Adrenal gland (tissue), 12 donors: ENCODE results near the gene MGRN1. TPM values are rescaled to one million over a fixed set of nuclear protein-coding genes. Genes with fewer than 3 reads are reported as not detected.
"Not testable (repeated sequence)": the region's sequence is repeated elsewhere in the genome, so short reads cannot be mapped to it uniquely, and the experiment has no call there.

ENCODE experiments used
- DNase-seq, 7 donors: peaks; one replicate each; pipeline ENCODE4 v3.0.0-alpha.2; 2019 to 2020
- H3K27ac ChIP-seq, 5 donors: fragments of 200-600 bp; sonication (generic) in 4 of 5; 1 replicate in 3 of 5; 2 replicates in 2 of 5; pipeline versions ENCODE4 v1.5.1 to v1.8.0; 2016 to 2020; ENCODE audit warnings: mild to moderate bottlenecking in 1 of 5
- H3K27me3 ChIP-seq: fragments of 200-600 bp; 2 replicates; pipeline ENCODE4 v1.8.0; 2021
- H3K36me3 ChIP-seq, 2 donors: fragments of 200-600 bp; replicated peaks in 1 of 2; 1 replicate in 1 of 2; 2 replicates in 1 of 2; pipeline versions ENCODE4 v1.5.1 to v1.8.0; 2018 to 2022
- H3K4me1 ChIP-seq, 2 donors: fragments of 200-600 bp; replicated peaks in 1 of 2; 1 replicate in 1 of 2; 2 replicates in 1 of 2; pipeline versions ENCODE4 v1.5.1 to v1.8.0; 2018 to 2021
- H3K4me3 ChIP-seq, 4 donors: fragments of 200-600 bp; sonication (generic) in 3 of 4; one replicate each; pipeline ENCODE4 v1.5.1; 2016 to 2018
- H3K9me3 ChIP-seq, 3 donors: fragments of 200-600 bp; sonication (generic) in 1 of 3; replicated peaks in 1 of 3; 1 replicate in 2 of 3; 2 replicates in 1 of 3; pipeline versions ENCODE4 v1.5.1 to v1.8.0; 2016 to 2021
- CTCF ChIP-seq, 6 experiments: fragments of 450-650 bp in 4 of 6; fragments of 200-600 bp in 2 of 6; sonication (generic) in 1 of 6; IDR thresholded peaks; 1 replicate in 5 of 6; 2 replicates in 1 of 6; pipeline versions ENCODE4 v1.5.1 to v1.8.0; 2016 to 2021; ENCODE audit warnings: antibody characterized with exemption in 6 of 6, mild to moderate bottlenecking in 2 of 6, moderate library complexity in 1 of 6
- POLR2A ChIP-seq, 2 donors: fragments of 450-650 bp; IDR thresholded peaks; one replicate each; pipeline ENCODE4 v1.6.1; 2017; ENCODE audit warnings: antibody characterized with exemption in 2 of 2, mild to moderate bottlenecking in 2 of 2, moderate library complexity in 1 of 2
- WGBS, 4 donors: extraction: QIAGEN DNeasy Blood & Tissue Kit in 2 of 4; methylation state at CpG; one replicate each; pipeline versions ENCODE4 v1.1.5 to v1.1.7; 2013 to 2017; 5-methylcytosine and 5-hydroxymethylcytosine counted together
- intact Hi-C, 2 donors: fragments of 100-400 bp; cut with DNase I; formaldehyde crosslinking; loops; one replicate each; pipeline versions ENCODE4 v1.14.1 to v1.15.0; 2022 to 2023
- polyA plus RNA-seq, 3 donors: library from polyadenylated mRNA; stranded (reverse); fragments of 200-250 nt in 2 of 3; fragments of 350-450 nt in 1 of 3; fragmentation: Illumina TruSeq in 1 of 3; extraction: RNeasy Lipid Tissue Mini Kit (QIAGEN cat#74804) in 1 of 3; gene quantifications; one replicate each; pipeline ENCODE4 v1.2.3, GENCODE V29; 2013 to 2014
- total RNA-seq, 9 donors: library from RNA; depleted of rRNA in 4 of 9; stranded (reverse); fragments of >200 nt in 4 of 9; fragments of 120-200 nt in 1 of 9; fragmentation: NEBNext Ultra II Directional in 1 of 9; extraction: Animal tissue kit (Norgen Biotek cat#: 25700) in 1 of 9; gene quantifications; one replicate each; pipeline versions ENCODE4 v1.1.0 to v1.2.4, GENCODE V29; 2013 to 2023
- donor health status: healthy with polysubstance abuse.
- donor health status: Bipolar disorder and iron deficiency.
- donor health status: DM: yes; HTN: yes; CAD: no.
- donor health status: DM: no; HTN: no; CAD: no.
- donor health status: DM: no; HTN: no; CAD: no.
- donor health status: DM: yes; HTN: yes; CAD: no.

The MGRN1 gene
- total and polyA plus RNA-seq, 12 donors, result 17.5 to 94.1 (median 58.4) TPM

GRCh38 chr16:4649744-4650442 lies 25.3 kb downstream of the MGRN1 start:
- Histone ChIP-seq H3K9me3 (no peaks in the 10 kb centered on the region), H3K36me3 (peaks cover 0 to 46% of the 10 kb centered on the region in 2 donors), H3K4me1 (peaks cover 10% of the 10 kb centered on the region in 2 donors), H3K4me3 (no peak overlapping the region), H3K27me3 (no peaks in the 10 kb centered on the region), H3K27ac (no peak overlapping the region)
- DNase-seq, result no peak
- 90 to 94% (median 92%) methylated on average over 13 to 25 of the region's 25 CpGs for WGBS, 4 donors
- intact Hi-C loops, result no loop called here
- TF ChIP-seq CTCF (IDR thresholded peaks at IDR 0.05), result no peak
- TF ChIP-seq POLR2A (IDR thresholded peaks at IDR 0.05), result no peak

- H3K4me3 ChIP-seq, H3K27me3 ChIP-seq, H3K4me1 ChIP-seq, intact Hi-C loops, H3K9me3 ChIP-seq, H3K27ac ChIP-seq: not testable (repeated sequence)
- TF ChIP-seq CTCF (IDR thresholded peaks at IDR 0.05), result peak; percentile 45 to 71 (median 66)
- WGBS, 4 donors, result 82 to 95% (median 85%) methylated on average over 10 to 15 of the region's 15 CpGs
- DNase-seq, result peak; percentile 57 to 78 (median 66)
- peaks cover 0 to 50% of the 10 kb centered on the region in 2 donors for H3K36me3 ChIP-seq
Observed at GRCh38 chr16:4650443-4651074, 25.9 kb downstream of the MGRN1 start.

- Histone ChIP-seq H3K36me3 (peaks cover 0 to 61% of the 10 kb centered on the region in 2 donors), H3K4me3 (no peak overlapping the region), H3K27ac (no peak overlapping the region), H3K27me3 (no peaks in the 10 kb centered on the region), H3K9me3 (no peaks in the 10 kb centered on the region), H3K4me1 (peaks cover 10% of the 10 kb centered on the region in 2 donors)
- 91 to 96% (median 94%) methylated on average over 12 to 13 of the region's 13 CpGs for WGBS, 4 donors
- intact Hi-C loops, result no loop called here
- no peak for DNase-seq
- no peak for TF ChIP-seq POLR2A (IDR thresholded peaks at IDR 0.05)
- TF ChIP-seq CTCF (IDR thresholded peaks at IDR 0.05), result no peak
Observed at GRCh38 chr16:4651827-4652226, 27.2 kb downstream of the MGRN1 start.

GRCh38 chr16:4652561-4652960 lies 27.9 kb downstream of the MGRN1 start:
- WGBS, 4 donors, result 93 to 100% (median 94%) methylated on average over 3 to 25 of the region's 25 CpGs
- H3K4me3 ChIP-seq, result no peak overlapping the region
- peaks cover 10% of the 10 kb centered on the region in 2 donors for H3K4me1 ChIP-seq
- H3K36me3 ChIP-seq, result peaks cover 0 to 68% of the 10 kb centered on the region in 2 donors
- no peaks in the 10 kb centered on the region for H3K27me3 ChIP-seq
- intact Hi-C loops, result no loop called here
- TF ChIP-seq POLR2A (IDR thresholded peaks at IDR 0.05), result no peak
- TF ChIP-seq CTCF (IDR thresholded peaks at IDR 0.05), result no peak
- H3K27ac ChIP-seq, result no peak overlapping the region
- H3K9me3 ChIP-seq, result no peaks in the 10 kb centered on the region
- DNase-seq, result no peak
